HCT116 (cell line): ENCODE measurements around the gene POMGNT2. TPM values are rescaled to one million over a fixed set of nuclear protein-coding genes. Genes with fewer than 3 reads are reported as not detected.
"Not testable (repeated sequence)": the region's sequence is repeated elsewhere in the genome, so short reads cannot be mapped to it uniquely, and the experiment has no call there.

ENCODE experiments used
- ATAC-seq: fragments of 200-7000 bp; cut with Tn5 transposase; 2 replicates; pipeline ENCODE4 v1.9.1; 2020; ENCODE audit warnings: mild to moderate bottlenecking, moderate library complexity
- BruUV-seq: library from RNA; stranded (reverse); fragments of 400-500 nt; replicated peaks from 2 replicates; lab custom pipeline; 2021; lab: Mats Ljungman, UMichigan
- CTCF ChIA-PET: fragments of 300-600 bp; sonication (Branson Sonifier 250); formaldehyde crosslinking; loops from one replicate; lab custom pipeline; 2021; ENCODE audit warnings: antibody characterized with exemption; lab: Charles Lee
- POLR2A ChIA-PET: fragments of 300-600, 350-600 bp; sonication (Branson Sonifier 250); formaldehyde crosslinking; loops from one replicate; lab custom pipeline; 2021; ENCODE audit warnings: antibody characterized with exemption; lab: Charles Lee
- RAD21 ChIA-PET, 2 experiments: fragments of 300-600 bp; sonication (Branson Sonifier 250); formaldehyde crosslinking; loops; one replicate each; lab custom pipeline; 2023; ENCODE audit warnings: low total read pairs in 2 of 2; ENCODE audit not compliant: uncharacterized antibody in 2 of 2, unreplicated experiment in 2 of 2, low non-redundant PET in 1 of 2; lab: Charles Lee
- DNase-seq: peaks from one replicate; pipeline ENCODE4 v3.0.0-alpha.2; 2010; ENCODE audit warnings: low read depth, low spot score
- H2AFZ ChIP-seq: fragments of 200-600 bp; shearing (Covaris generic), sonication (generic); 2 replicates; pipeline ENCODE4 v1.6.1; 2017; ENCODE audit warnings: low read depth, mixed run types, mixed read lengths, antibody characterized with exemption, low read length; ENCODE audit not compliant: poor library complexity, severe bottlenecking
- H3K27ac ChIP-seq: 2 replicates; pipeline ENCODE4 v1.5.1; 2012; ENCODE audit warnings: low read depth, low read length
- H3K27me3 ChIP-seq: fragments of 200-600 bp; sonication (generic); 2 replicates; pipeline ENCODE4 v1.6.1; 2016; ENCODE audit warnings: mixed run types, low read length, mixed read lengths; ENCODE audit not compliant: insufficient read depth
- H3K36me3 ChIP-seq, 2 experiments: fragments of 200-500 bp in 1 of 2; fragments of 200-600 bp in 1 of 2; sonication (Bioruptor generic) in 1 of 2; sonication (generic) in 1 of 2; 2 replicates each; pipeline versions ENCODE4 v1.5.1 to v1.6.1; 2014 to 2016; ENCODE audit warnings: low read length in 2 of 2, inconsistent platforms in 1 of 2, mixed read lengths in 1 of 2, mixed run types in 1 of 2; ENCODE audit not compliant: insufficient read depth in 2 of 2, control insufficient read depth in 1 of 2
- H3K4me1 ChIP-seq, 2 experiments: fragments of 200-600 bp in 1 of 2; sonication (generic) in 1 of 2; 2 replicates each; pipeline versions ENCODE4 v1.5.1 to v1.6.1; 2012 to 2017; ENCODE audit warnings: low read length in 2 of 2, inconsistent platforms in 1 of 2, mild to moderate bottlenecking in 1 of 2, mixed read lengths in 1 of 2, mixed run types in 1 of 2, moderate library complexity in 1 of 2; ENCODE audit not compliant: insufficient read depth in 2 of 2, control insufficient read depth in 1 of 2
- H3K4me2 ChIP-seq: fragments of 200-600 bp; sonication (generic); 2 replicates; pipeline ENCODE4 v1.6.1; 2017; ENCODE audit warnings: mixed run types, low read length, mixed read lengths
- H3K4me3 ChIP-seq, 2 experiments: fragments of 200-600 bp in 1 of 2; sonication (generic) in 1 of 2; replicated peaks in 1 of 2; 2 replicates each; pipeline ENCODE4 v1.5.1; 2011 to 2016; ENCODE audit warnings: low read length in 2 of 2, control low read depth in 1 of 2, low read depth in 1 of 2, mild to moderate bottlenecking in 1 of 2, mixed read lengths in 1 of 2, mixed run types in 1 of 2
- H3K79me2 ChIP-seq: fragments of 200-600 bp; sonication (generic); 2 replicates; pipeline ENCODE4 v1.6.1; 2017; ENCODE audit warnings: mild to moderate bottlenecking, mixed run types, low read length, moderate library complexity, mixed read lengths; ENCODE audit not compliant: insufficient read depth
- H3K9ac ChIP-seq: fragments of 200-600 bp; sonication (generic); 2 replicates; pipeline ENCODE4 v1.6.1; 2016; ENCODE audit warnings: low read length, mixed read lengths
- H3K9me2 ChIP-seq: fragments of 200-600 bp; sonication (generic), shearing (Covaris generic); 2 replicates; pipeline ENCODE4 v1.6.1; 2017; ENCODE audit warnings: mixed run types, mild to moderate bottlenecking, moderate library complexity; ENCODE audit not compliant: insufficient read depth
- H3K9me3 ChIP-seq, 2 experiments: fragments of 200-500 bp in 1 of 2; fragments of 200-600 bp in 1 of 2; sonication (Bioruptor generic) in 1 of 2; sonication (generic) in 1 of 2; 2 replicates each; pipeline ENCODE4 v1.6.1; 2014 to 2017; ENCODE audit warnings: low read length in 2 of 2, mixed read lengths in 2 of 2, inconsistent platforms in 1 of 2, low read depth in 1 of 2, mild to moderate bottlenecking in 1 of 2, mixed run types in 1 of 2, moderate library complexity in 1 of 2; ENCODE audit not compliant: control insufficient read depth in 1 of 2, insufficient read depth in 1 of 2
- H4K20me1 ChIP-seq: fragments of 200-600 bp; sonication (generic), shearing (Covaris generic); 2 replicates; pipeline ENCODE4 v1.6.1; 2017; ENCODE audit warnings: mixed run types, mild to moderate bottlenecking, moderate library complexity; ENCODE audit not compliant: insufficient read depth
- CBX3 ChIP-seq: IDR thresholded peaks from 2 replicates; pipeline ENCODE4 v1.6.1; 2012; ENCODE audit warnings: low read depth
- CTCF ChIP-seq, 3 experiments: fragments of 200-600 bp in 1 of 3; sonication (generic) in 1 of 3; IDR thresholded peaks in 2 of 3; conservative IDR thresholded peaks in 1 of 3; 2 replicates each; pipeline ENCODE4 v1.5.1; 2012 to 2017; ENCODE audit warnings: low read depth in 2 of 3, low read length in 2 of 3, antibody characterized with exemption in 1 of 3, borderline replicate concordance in 1 of 3, control low read depth in 1 of 3, mild to moderate bottlenecking in 1 of 3, mixed read lengths in 1 of 3, mixed run types in 1 of 3, moderate library complexity in 1 of 3; ENCODE audit not compliant: insufficient read depth in 1 of 3
- POLR2AphosphoS5 ChIP-seq: IDR thresholded peaks from 2 replicates; pipeline ENCODE4 v1.6.1; 2011; ENCODE audit warnings: mild to moderate bottlenecking, low read depth, low read length, moderate library complexity
- RAD21 ChIP-seq: IDR thresholded peaks from 2 replicates; pipeline ENCODE4 v1.6.1; 2012; ENCODE audit warnings: low read depth, mild to moderate bottlenecking
- TCF7L2 ChIP-seq: IDR thresholded peaks from 2 replicates; pipeline ENCODE4 v1.7.0; 2011; ENCODE audit warnings: borderline replicate concordance, inconsistent platforms; ENCODE audit not compliant: insufficient read depth, insufficient read length; ENCODE audit errors: extremely low read depth
- intact Hi-C: fragments of 100-400 bp; cut with micrococcal nuclease; formaldehyde crosslinking; loops from 2 replicates; pipeline ENCODE4 v1.10.0; 2022
- total RNA-seq: library from RNA; stranded (reverse); gene quantifications from one replicate; pipeline ENCODE4 v1.2.1, GENCODE V29; 2021; ENCODE audit not compliant: unreplicated experiment

POMGNT2 gene
- total RNA-seq, 1 experiment from 2014 or later = 21.6 TPM

- BruUV-seq = no TSS peak
- Histone ChIP-seq H3K4me3 (no peak overlapping the region), H3K36me3 (no peaks in the 10 kb centered on the region), H3K4me2 (peak overlapping the region; percentile 18; the same call in 1 of the 2 replicates), H3K27ac (no peak overlapping the region), H3K9me2 (no peaks in the 10 kb centered on the region), H3K9me3 (no peaks in the 10 kb centered on the region), H3K27me3 (no peaks in the 10 kb centered on the region), H2AFZ (no peak overlapping the region), H3K79me2 (no peaks in the 10 kb centered on the region), H3K9ac (no peak overlapping the region), H4K20me1 (no peaks in the 10 kb centered on the region), H3K4me1 (peaks cover 0 to 2% of the 10 kb centered on the region in 2 experiments; a peak in 3 of 4 replicates)
- ChIA-PET CTCF (interaction anchor here (0.7 to 1.8 kb wide), 9 partner anchors 11 to 110 kb away, joined by 3 to 36 read pairs (median 5); no protein-coding TSS in a partner anchor), POLR2A (no interaction called here), RAD21 (interaction anchor here in 1 of 2 experiments (1.0 kb wide), 1 partner anchor 110 kb away, joined by 5 read pairs; no protein-coding TSS in a partner anchor)
- ATAC-seq (peak; percentile 91), DNase-seq (peak; percentile 19)
- intact Hi-C loops = loop anchor here (5.0 kb wide), 1 partner anchor 109 kb away; no protein-coding TSS in a partner anchor
- no peak for TF ChIP-seq CBX3
- TF ChIP-seq RAD21 = peak; percentile 60
- TF ChIP-seq TCF7L2 = no peak
- TF ChIP-seq POLR2AphosphoS5 = no peak
- peak; percentile 50 to 91 (median 79); a peak in 5 of 6 replicates for TF ChIP-seq CTCF (IDR thresholded peaks at IDR 0.05 in 2 of 3, conservative IDR thresholded peaks at IDR 0.05 in 1 of 3; ENCODE audit: borderline replicate concordance in 1 of 3, insufficient read depth in 1 of 3, low read depth in 2 of 3, low read length in 2 of 3)
Measured at GRCh38 chr3:43071313-43071893, 34.5 kb downstream of the POMGNT2 start.

DNA sequence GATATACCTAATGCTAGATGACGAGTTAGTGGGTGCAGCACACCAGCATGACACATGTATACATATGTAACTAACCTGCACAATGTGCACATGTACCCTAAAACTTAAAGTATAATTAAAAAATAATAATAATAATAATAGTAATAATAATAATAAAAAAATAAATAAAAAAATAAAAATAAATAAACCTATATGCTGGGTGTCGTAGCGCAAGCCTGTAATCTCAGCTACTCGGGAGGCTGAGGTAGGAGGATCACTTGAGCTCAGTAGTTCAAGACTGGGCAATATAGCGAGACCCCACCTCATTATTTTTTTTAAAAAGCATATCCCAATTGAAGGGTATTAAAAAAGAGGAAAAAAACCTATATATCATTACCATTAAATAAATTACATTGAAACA is 35.2 kb downstream of the POMGNT2 start:
- H3K79me2 ChIP-seq, BruUV-seq, H3K4me2 ChIP-seq, H3K4me3 ChIP-seq, DNase-seq, POLR2A ChIA-PET, H4K20me1 ChIP-seq, H3K9ac ChIP-seq, H2AFZ ChIP-seq, ATAC-seq, H3K36me3 ChIP-seq, H3K27ac ChIP-seq, H3K4me1 ChIP-seq, H3K9me2 ChIP-seq, H3K27me3 ChIP-seq, H3K9me3 ChIP-seq: not testable (repeated sequence)
- ChIA-PET RAD21 (interaction anchor here in 1 of 2 experiments (1.0 kb wide), 1 partner anchor 109 kb away, joined by 5 read pairs; no protein-coding TSS in a partner anchor), CTCF (interaction anchor here (1.0 to 1.8 kb wide), 7 partner anchors 10 to 109 kb away, joined by 4 to 36 read pairs (median 5); no protein-coding TSS in a partner anchor)
- intact Hi-C loops = loop anchor here (5.0 kb wide), 1 partner anchor 108 kb away; no protein-coding TSS in a partner anchor
